SW480 (cell line): ENCODE data around the gene LRRC27.
"Not testable (repeated sequence)": the region's sequence is repeated elsewhere in the genome, so short reads cannot be mapped to it uniquely, and the experiment has no call there.

ENCODE experiments used
- DNase-seq: peaks from one replicate; pipeline ENCODE4 v3.0.0-alpha.2; 2016; ENCODE audit warnings: low spot score

Gene LRRC27

DNA sequence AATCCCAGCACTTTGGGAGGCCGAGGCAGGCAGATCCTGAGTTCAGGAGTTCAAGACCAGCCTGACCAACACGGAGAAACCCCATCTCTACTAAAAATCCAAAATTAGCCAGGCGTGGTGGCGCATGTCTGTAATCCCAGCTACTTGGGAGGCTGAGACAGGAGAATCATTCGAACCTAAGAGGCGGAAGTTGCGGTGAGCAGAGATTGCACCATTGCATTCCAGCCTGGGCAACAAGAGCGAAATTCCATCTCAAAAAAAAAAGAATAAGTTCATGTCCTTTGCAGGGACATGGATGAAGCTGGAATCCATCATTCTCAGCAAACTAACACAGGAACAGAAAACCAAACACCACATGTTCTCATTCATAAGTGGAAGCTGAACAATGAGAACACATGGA lies 17.1 kb upstream of the LRRC27 start:
- DNase-seq = not testable (repeated sequence)

DNA sequence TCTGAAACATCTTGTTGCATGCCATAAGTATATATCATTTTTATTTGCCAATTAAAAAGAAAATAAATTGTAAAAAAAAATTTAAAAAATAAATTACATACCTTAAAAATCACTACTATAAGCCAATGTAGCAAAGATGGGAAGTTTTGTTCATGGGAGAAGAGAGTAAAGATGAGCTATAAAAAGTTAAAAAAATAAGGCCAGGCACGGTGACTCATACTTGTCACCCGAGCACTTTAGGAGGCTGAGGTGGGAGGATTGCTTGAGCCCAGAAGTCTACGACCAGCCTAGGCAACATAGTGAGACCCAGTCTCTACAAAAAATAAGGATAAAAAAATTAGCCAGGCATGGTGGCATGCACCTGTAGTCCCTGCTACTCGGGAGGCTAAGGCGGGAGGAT lies 15.9 kb upstream of the LRRC27 start:
- DNase-seq = no peak

DNA sequence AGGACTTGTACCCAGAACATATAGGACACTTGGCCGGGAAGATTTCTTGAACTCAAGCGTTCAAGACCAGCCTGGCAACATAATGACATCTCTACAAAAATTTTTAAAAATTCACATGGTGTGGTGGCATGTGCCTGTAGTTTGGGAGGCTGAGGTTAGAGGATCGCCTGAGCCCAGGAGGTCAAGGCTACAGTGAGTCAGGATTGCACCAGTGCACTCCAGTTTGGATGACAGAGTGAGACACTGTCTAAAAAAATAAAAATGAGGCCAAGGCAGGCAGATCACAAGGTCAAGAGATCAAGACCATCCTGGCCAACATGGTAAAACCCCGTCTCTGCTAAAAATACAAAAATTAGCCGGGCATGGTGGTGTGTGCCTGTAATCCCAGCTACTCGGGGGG lies 14.5 kb upstream of the LRRC27 start:
- not testable (repeated sequence) for DNase-seq

DNA sequence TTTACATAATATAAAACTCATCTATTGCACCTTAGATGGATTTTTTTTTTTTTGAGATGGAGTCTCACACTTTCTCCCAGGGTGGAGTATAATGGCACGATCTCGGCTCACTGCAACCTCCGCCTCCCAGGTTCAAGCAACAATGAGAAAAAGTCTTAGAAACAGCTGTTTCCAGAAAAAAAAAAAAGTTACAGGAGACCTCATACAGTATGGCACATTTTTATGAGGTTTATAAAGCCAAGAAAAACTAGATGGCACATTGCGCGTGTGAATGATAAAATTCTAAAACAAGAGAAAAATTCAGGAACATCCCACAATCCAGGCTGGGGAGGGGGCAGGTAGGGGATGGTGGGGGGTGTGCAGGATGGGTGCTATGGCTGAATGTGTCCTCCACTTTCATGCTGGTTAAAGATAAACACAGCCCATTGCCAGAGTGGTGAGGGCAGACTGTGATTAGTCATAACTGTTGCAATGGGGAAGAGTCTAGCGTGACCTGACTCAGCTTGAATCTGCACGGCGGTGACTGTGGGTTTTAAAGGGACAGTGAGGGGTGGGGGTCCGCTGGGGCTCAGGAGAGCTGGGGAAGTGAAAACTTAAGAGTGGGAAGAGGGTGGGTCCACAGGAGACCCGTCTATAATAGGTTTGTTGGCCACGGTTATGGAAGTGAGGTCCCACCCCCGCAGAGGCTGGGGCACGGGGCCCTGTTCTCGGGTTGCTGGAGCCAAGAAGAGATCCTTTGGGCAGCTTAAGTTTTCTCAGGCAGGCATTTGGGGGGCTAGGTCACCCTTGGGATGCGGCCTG lies 11.9 kb upstream of the LRRC27 start:
- DNase-seq = peak; percentile 59

DNA sequence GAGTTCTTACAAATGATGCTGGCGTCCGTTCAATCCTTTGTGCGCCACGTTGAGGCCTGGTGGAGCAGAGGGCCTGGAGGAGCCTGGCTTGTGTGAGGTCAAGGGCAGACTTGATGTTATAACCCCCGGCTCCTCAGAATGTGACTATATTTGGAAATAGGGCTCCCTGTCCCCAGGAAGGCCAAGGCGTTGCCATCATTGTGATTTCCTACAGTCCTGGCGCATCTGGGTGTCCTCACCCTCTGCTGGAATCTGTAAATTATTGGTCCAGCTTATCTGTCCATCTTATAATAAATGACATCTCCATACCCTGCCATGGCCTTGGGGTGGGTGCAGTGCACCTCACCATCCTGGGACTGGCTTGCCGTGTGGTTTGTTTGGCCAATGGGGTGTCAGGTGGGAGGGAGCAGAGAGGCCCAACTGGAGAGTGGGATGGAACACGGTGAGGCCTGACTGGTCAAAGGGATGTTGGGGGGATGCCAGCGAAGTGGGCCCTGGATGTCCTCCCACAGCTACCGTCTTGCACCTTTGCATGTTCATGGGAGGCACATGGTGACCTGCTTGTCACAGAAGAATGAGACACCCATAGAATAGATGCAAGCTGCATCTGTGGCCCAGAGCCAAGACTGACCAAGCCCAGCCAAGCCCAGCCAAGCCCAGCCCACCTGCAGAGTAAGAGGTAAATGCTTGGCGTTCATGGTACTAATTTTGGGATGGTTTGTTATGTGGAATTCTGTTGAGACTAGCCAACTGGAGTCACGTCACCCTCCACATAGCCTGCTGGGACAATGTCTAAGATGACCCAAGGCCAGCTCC lies 11.1 kb upstream of the LRRC27 start:
- no peak for DNase-seq

DNA sequence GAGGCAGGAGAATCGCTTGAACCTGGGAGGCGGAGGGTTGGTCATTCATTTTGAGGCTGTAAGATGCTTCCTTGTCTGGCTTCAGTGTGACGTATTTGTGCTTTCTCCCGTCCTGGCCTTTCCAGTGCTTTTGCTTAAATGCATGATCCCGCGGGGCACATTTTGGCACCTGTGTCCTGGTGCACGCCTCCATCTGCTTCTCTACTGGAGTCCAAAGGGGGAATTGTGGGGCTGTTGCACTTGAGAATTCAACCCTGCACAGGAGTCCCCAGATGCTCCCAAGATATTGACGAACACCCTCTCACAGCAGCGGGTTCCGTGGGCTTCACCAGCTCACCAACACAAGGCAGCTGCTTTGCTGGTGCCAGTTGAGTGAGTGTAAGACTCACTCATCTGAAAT lies 10.3 kb upstream of the LRRC27 start:
- no peak for DNase-seq

DNA sequence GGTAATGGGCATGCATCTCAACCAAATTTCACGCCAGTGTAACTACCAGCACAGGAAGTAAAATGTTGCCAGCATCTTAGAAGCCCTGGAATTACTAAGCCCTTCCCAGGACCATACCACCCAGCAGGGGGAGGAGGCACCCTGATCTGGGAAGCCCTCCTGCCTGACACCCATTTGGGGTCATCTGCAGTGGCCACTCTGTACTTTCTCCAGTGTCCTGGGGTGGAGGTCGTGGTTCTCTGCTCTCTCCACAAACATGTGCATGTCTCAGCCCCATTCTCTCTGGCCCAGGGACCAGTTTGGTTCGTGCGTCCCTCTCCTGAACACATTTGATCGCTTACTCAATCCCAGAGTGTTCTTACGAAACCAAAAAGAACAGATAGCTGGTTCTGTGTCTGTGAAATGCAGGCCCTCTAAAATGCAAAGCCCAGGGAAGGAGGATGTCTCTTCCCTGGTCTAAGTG lies 9.4 kb upstream of the LRRC27 start:
- DNase-seq = no peak

DNA sequence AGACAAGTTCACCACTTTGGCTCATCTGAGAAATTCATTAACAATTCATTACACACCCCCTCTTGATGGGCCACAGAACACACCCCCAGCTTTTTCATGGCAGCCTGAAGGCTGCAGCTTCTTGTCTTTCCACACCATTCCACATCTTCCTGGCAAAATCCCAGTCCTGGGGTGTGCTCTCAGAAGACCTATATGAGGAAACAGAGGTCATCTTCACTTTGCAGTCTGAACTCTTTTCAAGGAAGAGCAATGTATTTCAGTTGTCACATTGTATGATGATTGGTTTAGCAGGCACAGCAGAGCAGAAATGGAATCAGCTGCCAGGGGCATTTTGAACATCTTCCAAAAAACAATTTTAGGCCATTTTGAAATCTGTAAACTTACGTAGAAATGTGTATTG lies 7.8 kb upstream of the LRRC27 start:
- DNase-seq = no peak

DNA sequence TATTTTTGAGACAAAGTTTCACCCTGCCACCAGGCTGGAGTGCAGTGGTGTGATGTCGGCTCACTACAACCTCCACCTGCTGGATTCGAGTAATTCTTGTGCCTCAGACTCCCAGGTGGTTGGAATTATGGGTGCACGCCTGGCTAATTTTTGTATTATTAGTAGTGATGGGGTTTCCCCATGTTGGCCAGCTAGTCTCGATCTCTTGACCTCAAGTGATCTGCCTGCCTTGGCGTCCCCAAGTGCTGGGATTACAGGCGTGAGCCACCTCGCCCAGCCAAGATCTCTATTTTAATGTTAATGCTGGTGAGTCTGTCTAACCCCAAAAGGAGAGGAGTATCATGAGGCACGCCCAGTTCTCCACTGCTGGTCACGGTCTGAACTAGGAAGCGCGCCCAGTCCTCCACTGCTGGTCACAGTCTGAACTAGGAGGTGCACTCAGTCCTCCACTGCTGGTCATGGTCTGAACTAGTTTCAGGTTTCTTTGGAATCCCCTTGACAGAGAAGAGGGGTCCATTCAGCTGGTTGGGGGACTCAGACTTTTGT lies 5.6 kb upstream of the LRRC27 start:
- DNase-seq = no peak

DNA sequence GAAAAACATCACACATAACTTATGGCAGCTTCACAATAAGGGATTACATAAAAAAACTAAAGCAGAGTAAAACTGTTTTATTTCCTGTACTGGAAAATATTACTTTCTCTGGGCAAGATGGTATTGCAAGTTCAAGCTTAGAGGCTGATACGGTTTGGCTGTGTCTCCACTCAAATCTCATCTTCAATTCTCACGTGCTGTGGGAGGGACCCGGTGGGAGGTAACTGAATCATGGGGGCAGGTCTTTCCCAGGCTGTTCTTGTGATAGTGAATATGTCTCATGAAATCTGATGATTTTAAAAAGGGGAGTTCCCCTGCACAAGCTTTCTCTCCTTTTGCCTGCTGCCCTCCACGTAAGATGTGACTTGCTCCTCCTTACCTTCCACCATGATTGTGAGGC lies 5.1 kb upstream of the LRRC27 start:
- DNase-seq = no peak

DNA sequence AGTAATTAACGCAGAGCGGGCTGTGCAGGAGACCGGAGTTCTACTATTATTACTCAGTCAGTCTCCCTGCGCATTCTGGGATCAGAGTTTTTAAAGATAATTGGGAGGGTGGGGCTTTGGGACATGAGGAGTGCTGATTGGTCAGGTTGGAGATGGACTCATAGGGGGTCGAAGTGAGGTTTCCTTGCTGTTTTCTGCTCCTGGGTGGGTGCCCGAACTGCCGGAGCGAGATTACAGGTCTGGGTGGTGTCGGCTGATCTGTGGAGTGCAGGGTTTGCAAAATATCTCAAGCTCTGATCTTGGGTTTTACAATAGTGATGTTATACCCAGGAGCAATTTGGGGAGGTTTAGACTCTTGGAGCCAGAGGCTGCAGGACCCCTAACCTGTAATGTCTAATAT lies 3.9 kb upstream of the LRRC27 start:
- DNase-seq = no peak

DNA sequence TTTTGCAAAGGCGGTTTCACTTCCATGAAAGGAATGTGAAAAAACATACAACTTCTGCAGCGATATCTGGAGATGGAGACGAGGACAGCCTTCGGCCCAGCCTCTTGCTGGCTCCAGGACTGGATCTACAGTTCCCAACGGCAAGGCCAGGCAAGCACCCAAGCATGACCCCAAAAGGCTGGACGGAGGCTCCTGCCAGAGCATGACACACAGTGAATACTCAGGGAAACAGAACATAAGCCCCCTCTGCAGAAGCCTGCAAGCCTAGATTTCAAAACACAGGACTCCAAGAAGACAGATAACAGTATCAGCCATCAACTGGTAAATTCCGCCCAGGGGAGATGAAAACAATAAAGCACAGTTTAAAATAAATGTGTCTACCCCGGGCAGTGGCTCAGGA lies 3.3 kb upstream of the LRRC27 start:
- DNase-seq = no peak

DNA sequence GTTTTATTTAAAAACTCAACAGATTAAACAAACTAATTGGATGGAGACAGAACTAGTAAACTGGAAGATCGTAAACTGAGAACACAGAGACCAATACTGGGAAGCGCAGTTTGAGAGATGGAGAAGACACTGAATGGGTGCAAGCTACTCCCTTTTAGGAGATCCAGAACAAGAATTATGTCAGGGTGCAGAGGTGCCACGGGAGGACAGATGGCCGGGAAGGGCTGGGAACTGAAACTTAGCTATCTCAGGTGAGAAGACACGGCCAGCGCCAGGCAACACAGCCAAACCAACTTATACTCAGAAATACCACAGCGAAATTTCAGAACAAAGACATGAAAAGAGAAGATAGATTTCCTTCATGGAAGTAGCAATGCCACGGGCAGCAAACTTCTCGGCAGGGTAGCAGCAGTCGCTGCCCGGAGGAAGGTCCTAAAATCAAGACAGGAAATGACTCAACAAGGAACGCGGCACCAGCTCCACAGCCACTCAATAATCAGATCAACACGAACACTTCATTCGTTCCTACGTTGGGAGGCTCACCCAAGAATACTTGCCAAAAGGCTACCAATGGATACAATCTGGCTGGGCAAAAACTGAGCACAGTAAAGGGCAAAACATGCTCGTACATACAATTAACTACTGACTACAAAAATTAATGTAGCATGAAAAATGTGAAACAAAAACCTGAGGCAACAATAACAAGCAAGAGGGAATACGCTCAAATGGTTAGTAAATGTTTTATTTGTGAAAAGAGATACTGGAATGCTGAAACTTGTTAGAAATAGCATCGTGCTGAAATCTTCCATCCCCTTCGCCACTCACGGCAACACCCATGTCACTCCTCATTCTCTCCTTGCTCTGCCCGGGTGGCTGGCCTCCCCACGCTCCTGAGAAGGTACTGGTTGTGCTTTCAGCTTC lies 2.2 kb upstream of the LRRC27 start:
- peak; percentile 54 for DNase-seq

DNA sequence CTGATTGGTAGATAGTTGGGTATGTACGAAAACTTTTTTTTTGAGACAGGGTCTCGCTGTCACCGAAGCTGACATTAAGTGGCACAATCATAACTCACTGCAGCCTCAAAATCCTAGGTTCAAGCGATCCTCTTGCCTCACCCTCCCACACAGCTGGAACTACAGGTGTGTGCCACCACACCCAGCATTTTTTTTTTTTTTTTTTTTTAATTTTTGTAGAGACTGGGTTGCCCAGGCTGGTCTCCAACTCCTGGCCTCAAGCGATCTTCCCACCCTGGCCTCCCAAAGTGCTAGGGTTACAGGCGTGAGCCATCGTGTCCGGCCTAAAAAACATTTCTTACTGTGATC lies 1.5 kb upstream of the LRRC27 start:
- no peak for DNase-seq

DNA sequence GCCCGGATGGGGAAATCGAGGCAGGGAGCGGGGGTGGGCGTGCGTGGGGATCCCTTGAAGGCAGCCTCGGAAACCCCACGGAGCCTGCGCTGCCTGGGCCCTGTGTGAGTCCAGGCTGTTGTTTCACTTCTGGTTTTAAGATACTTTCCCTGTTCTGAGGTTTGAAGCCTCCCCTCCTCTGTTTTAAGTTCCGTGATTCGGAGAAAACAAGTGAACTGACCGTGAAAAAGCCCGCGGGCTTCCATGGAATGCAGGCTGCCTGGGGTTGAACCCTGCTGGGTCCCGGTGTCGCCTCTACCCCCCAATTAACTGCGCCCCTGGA lies 401 bp downstream of the LRRC27 start:
- DNase-seq = no peak

DNA sequence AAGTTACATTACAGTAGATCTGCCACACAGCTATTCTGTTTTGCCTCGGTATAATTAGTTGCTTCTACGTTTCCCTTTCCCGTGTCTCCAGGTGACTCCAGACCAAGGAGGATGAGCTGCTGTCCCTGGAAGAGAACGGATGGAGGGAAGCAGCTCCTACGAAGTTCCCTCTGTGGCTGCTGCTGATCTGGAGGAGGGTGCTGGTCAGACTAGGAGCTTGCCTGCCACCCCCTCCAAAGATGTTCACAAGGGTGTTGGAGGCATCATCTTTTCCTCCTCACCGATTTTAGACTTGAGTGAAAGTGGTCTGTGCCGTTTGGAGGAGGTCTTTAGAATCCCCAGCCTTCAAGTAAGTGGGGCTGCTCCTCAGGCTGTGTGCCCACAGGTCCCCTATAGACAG lies 1.4 kb downstream of the LRRC27 start:
- no peak for DNase-seq

DNA sequence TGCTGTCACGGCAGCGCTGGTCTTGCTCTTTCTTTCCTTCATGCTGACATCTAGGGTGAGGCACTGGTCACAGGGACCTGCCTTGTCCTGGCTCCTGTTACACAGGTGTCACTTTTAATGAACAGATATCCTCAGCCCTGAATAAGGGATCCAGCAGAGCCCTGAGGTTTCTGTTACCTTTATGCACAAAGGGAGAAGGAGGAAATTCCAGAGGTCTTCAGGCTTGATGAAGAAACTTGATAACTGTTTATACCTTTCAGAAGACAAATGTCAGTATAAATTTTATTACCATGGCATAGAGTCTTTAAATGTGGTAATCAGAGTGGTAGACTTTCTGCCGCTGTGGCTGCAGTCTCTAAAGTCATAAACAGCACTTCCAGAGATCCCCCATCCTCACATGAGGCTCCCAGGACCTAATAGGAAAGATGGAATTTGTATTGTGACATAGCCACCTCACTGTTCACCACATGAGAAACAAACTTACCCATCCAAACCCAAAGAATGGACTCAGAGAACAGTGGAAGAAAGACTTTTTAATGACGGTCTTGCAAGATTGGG lies 2.7 kb downstream of the LRRC27 start:
- no peak for DNase-seq

DNA sequence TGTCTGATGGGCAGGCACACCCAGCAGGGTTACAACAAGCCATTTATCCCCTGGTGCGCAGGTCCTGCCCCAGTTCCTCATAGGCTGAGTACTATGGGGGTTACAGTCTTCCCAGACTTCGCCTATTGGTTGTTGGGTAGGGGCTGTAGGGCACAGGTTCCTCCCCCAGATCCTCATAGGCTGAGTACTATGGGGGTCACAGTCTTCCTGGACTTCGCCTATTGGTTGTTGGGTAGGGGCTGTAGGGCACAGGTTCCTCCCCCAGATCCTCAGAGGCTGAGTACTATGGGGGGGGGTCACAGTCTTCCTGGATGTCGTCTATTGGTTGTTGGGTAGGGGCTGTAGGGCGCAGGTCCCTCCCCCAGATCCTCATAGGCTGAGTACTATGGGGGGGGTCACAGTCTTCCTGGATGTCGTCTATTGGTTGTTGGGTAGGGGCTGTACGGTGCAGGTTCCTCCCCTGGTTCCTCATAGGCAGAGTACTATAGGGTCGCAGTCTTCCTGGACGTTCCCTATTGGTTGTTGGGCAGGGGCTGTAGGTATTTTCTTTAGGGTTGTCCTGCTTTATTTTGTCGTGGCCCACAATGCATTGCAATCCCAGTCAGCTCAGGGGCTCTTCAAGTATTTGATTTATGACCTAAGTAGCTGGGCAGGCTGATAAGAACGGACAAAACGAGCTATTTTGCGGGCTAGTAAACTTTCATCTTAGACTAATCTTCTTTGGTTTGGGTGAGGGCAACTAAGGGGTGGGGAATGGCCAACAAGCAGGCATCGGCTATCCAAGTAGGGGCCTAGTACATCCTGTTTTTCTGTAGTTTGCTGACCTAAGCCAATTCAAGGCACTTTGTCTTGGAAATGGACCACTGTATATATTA lies 3.4 kb downstream of the LRRC27 start:
- no peak for DNase-seq

DNA sequence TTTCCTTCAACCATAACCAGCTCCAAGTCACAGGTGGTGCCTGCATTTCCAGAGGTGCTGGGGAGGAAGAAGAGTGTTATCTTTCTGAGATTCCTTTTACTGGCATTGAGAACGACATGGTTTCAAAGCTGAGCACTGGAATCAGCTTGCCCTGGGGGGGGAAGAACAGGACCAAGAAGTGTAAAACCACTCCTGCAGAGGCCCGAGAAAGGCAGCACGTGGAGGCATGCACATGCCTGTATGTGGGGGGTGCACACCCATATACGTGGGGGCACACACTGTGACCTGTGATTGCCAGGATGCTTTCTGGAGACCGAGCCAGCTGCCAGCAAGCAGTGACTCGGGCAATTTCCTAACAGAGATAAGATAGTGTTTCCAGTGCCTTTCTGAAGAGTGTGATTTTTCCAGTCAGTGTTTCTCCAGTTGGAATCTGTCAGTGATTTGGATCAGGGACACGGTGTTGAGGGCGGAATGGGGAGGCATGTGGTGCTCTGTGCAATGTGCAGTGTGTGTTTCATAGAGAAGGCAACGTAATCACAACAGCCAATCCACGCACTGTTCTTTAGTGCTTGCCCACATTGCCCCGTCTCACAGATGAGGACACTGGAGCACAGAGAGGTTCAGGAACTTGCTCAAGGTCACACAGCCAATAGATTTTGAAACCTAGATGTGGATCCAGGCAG lies 4.2 kb downstream of the LRRC27 start:
- DNase-seq = no peak

DNA sequence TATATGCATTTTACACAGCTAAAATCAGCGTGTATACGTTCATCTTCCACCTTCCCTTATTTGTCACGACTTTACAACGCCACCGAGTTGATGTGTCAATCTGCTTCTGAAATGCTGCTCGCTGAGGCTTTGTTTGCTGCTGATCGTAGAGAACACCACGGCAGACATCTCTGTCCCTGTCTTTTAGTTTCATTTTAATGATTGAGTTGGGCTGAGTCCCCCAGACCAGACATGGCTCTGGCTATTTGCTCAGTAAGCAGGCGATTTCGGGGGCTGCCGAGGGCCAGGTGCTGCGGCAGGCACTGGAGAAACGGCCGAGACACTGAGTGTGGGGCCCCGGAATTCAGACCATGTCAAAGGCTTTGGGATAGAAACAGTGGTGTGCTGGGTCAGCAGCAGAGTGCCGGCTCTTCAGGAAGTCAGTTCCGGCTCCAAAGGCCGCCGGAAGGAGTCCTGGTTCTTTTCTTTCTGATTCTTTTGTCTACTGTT lies 5.0 kb downstream of the LRRC27 start:
- no peak for DNase-seq
